ENCODE measurements around the gene IQGAP2.

IQGAP2 gene

GRCh38 chr5:76579166-76579937 lies 176.3 kb downstream of the IQGAP2 start:
- no peak overlapping the region for H3K27ac ChIP-seq (ENCODE audit: low read length)
- H3K9me3 ChIP-seq (ENCODE audit: control insufficient read depth in 2 of 2, low read length in 2 of 2): no peaks in the 10 kb centered on the region
- no peaks in the 10 kb centered on the region for H3K36me3 ChIP-seq (ENCODE audit: control insufficient read depth in 2 of 2, insufficient read depth in 2 of 2, low read length in 2 of 2)
- no peaks in the 10 kb centered on the region for H3K27me3 ChIP-seq (ENCODE audit: control insufficient read depth in 1 of 2, insufficient read depth in 2 of 2, low read length in 2 of 2)
- no peaks in the 10 kb centered on the region for H3K4me1 ChIP-seq (ENCODE audit: control insufficient read depth, insufficient read depth, low read length)
- no peak overlapping the region for H3K9ac ChIP-seq (ENCODE audit: low read length in 2 of 2)
- no peak overlapping the region for H3K4me3 ChIP-seq (ENCODE audit: low read length in 2 of 2)

- Histone ChIP-seq H3K9me3 (ENCODE audit: control insufficient read depth in 2 of 2, low read length in 2 of 2) (no peaks in the 10 kb centered on the region), H3K36me3 (ENCODE audit: control insufficient read depth in 2 of 2, insufficient read depth in 2 of 2, low read length in 2 of 2) (no peaks in the 10 kb centered on the region), H3K27me3 (ENCODE audit: control insufficient read depth in 1 of 2, insufficient read depth in 2 of 2, low read length in 2 of 2) (no peaks in the 10 kb centered on the region), H3K27ac (ENCODE audit: low read length) (no peak overlapping the region), H3K4me3 (ENCODE audit: low read length in 2 of 2) (no peak overlapping the region), H3K9ac (ENCODE audit: low read length in 2 of 2) (no peak overlapping the region), H3K4me1 (ENCODE audit: control insufficient read depth, insufficient read depth, low read length) (no peaks in the 10 kb centered on the region)
These were observed 177.9 kb downstream of the IQGAP2 start for GRCh38 chr5:76580981-76581380.

- no peaks in the 10 kb centered on the region for H3K9me3 ChIP-seq (ENCODE audit: control insufficient read depth in 2 of 2, low read length in 2 of 2)
- H3K4me1 ChIP-seq (ENCODE audit: control insufficient read depth, insufficient read depth, low read length): no peaks in the 10 kb centered on the region
- no peak overlapping the region for H3K4me3 ChIP-seq (ENCODE audit: low read length in 2 of 2)
- no peak overlapping the region for H3K27ac ChIP-seq (ENCODE audit: low read length)
- H3K9ac ChIP-seq (ENCODE audit: low read length in 2 of 2): no peak overlapping the region
- peaks cover 0 to 2% of the 10 kb centered on the region in 2 donors for H3K27me3 ChIP-seq (ENCODE audit: control insufficient read depth in 1 of 2, insufficient read depth in 2 of 2, low read length in 2 of 2)
- H3K36me3 ChIP-seq (ENCODE audit: control insufficient read depth in 2 of 2, insufficient read depth in 2 of 2, low read length in 2 of 2): no peaks in the 10 kb centered on the region
These were observed 179.4 kb downstream of the IQGAP2 start for GRCh38 chr5:76582230-76583162.

- H3K9ac ChIP-seq (ENCODE audit: low read length in 2 of 2): no peak overlapping the region
- H3K4me3 ChIP-seq (ENCODE audit: low read length in 2 of 2): no peak overlapping the region
- no peak overlapping the region for H3K27ac ChIP-seq (ENCODE audit: low read length)
- H3K36me3 ChIP-seq (ENCODE audit: control insufficient read depth in 2 of 2, insufficient read depth in 2 of 2, low read length in 2 of 2): no peaks in the 10 kb centered on the region
- no peaks in the 10 kb centered on the region for H3K4me1 ChIP-seq (ENCODE audit: control insufficient read depth, insufficient read depth, low read length)
- H3K9me3 ChIP-seq (ENCODE audit: control insufficient read depth in 2 of 2, low read length in 2 of 2): no peaks in the 10 kb centered on the region
- H3K27me3 ChIP-seq (ENCODE audit: control insufficient read depth in 1 of 2, insufficient read depth in 2 of 2, low read length in 2 of 2): peaks cover 0 to 2% of the 10 kb centered on the region in 2 donors
These were observed 180.3 kb downstream of the IQGAP2 start for GRCh38 chr5:76583163-76584047.

- Histone ChIP-seq H3K36me3 (ENCODE audit: control insufficient read depth in 2 of 2, insufficient read depth in 2 of 2, low read length in 2 of 2) (no peaks in the 10 kb centered on the region), H3K27me3 (ENCODE audit: control insufficient read depth in 1 of 2, insufficient read depth in 2 of 2, low read length in 2 of 2) (peaks cover 0 to 2% of the 10 kb centered on the region in 2 donors), H3K27ac (ENCODE audit: low read length) (no peak overlapping the region), H3K9ac (ENCODE audit: low read length in 2 of 2) (no peak overlapping the region), H3K4me3 (ENCODE audit: low read length in 2 of 2) (no peak overlapping the region), H3K9me3 (ENCODE audit: control insufficient read depth in 2 of 2, low read length in 2 of 2) (no peaks in the 10 kb centered on the region), H3K4me1 (ENCODE audit: control insufficient read depth, insufficient read depth, low read length) (no peaks in the 10 kb centered on the region)
These were observed 182.7 kb downstream of the IQGAP2 start for GRCh38 chr5:76585783-76586217.

- Histone ChIP-seq H3K4me1 (ENCODE audit: control insufficient read depth, insufficient read depth, low read length) (no peaks in the 10 kb centered on the region), H3K27ac (ENCODE audit: low read length) (no peak overlapping the region), H3K9me3 (ENCODE audit: control insufficient read depth in 2 of 2, low read length in 2 of 2) (no peaks in the 10 kb centered on the region), H3K9ac (ENCODE audit: low read length in 2 of 2) (no peak overlapping the region), H3K27me3 (ENCODE audit: control insufficient read depth in 1 of 2, insufficient read depth in 2 of 2, low read length in 2 of 2) (peaks cover 0 to 2% of the 10 kb centered on the region in 2 donors), H3K4me3 (ENCODE audit: low read length in 2 of 2) (no peak overlapping the region), H3K36me3 (ENCODE audit: control insufficient read depth in 2 of 2, insufficient read depth in 2 of 2, low read length in 2 of 2) (no peaks in the 10 kb centered on the region)
These were observed 183.4 kb downstream of the IQGAP2 start for GRCh38 chr5:76586531-76586930.

- Histone ChIP-seq H3K27me3 (ENCODE audit: control insufficient read depth in 1 of 2, insufficient read depth in 2 of 2, low read length in 2 of 2) (peaks cover 0 to 2% of the 10 kb centered on the region in 2 donors), H3K9me3 (ENCODE audit: control insufficient read depth in 2 of 2, low read length in 2 of 2) (no peaks in the 10 kb centered on the region), H3K9ac (ENCODE audit: low read length in 2 of 2) (no peak overlapping the region), H3K4me1 (ENCODE audit: control insufficient read depth, insufficient read depth, low read length) (no peaks in the 10 kb centered on the region), H3K27ac (ENCODE audit: low read length) (no peak overlapping the region), H3K36me3 (ENCODE audit: control insufficient read depth in 2 of 2, insufficient read depth in 2 of 2, low read length in 2 of 2) (no peaks in the 10 kb centered on the region), H3K4me3 (ENCODE audit: low read length in 2 of 2) (no peak overlapping the region)
These were observed 186.9 kb downstream of the IQGAP2 start for GRCh38 chr5:76590027-76590426.

- no peak overlapping the region for H3K4me3 ChIP-seq (ENCODE audit: low read length in 2 of 2)
- H3K9ac ChIP-seq (ENCODE audit: low read length in 2 of 2): no peak overlapping the region
- H3K9me3 ChIP-seq (ENCODE audit: control insufficient read depth in 2 of 2, low read length in 2 of 2): no peaks in the 10 kb centered on the region
- H3K36me3 ChIP-seq (ENCODE audit: control insufficient read depth in 2 of 2, insufficient read depth in 2 of 2, low read length in 2 of 2): no peaks in the 10 kb centered on the region
- no peaks in the 10 kb centered on the region for H3K4me1 ChIP-seq (ENCODE audit: control insufficient read depth, insufficient read depth, low read length)
- H3K27ac ChIP-seq (ENCODE audit: low read length): no peak overlapping the region
- H3K27me3 ChIP-seq (ENCODE audit: control insufficient read depth in 1 of 2, insufficient read depth in 2 of 2, low read length in 2 of 2): peaks cover 0 to 2% of the 10 kb centered on the region in 2 donors
These were observed 188.3 kb downstream of the IQGAP2 start for GRCh38 chr5:76591366-76591765.

- Histone ChIP-seq H3K4me1 (ENCODE audit: control insufficient read depth, insufficient read depth, low read length) (no peaks in the 10 kb centered on the region), H3K36me3 (ENCODE audit: control insufficient read depth in 2 of 2, insufficient read depth in 2 of 2, low read length in 2 of 2) (no peaks in the 10 kb centered on the region), H3K27ac (ENCODE audit: low read length) (no peak overlapping the region), H3K27me3 (ENCODE audit: control insufficient read depth in 1 of 2, insufficient read depth in 2 of 2, low read length in 2 of 2) (no peaks in the 10 kb centered on the region), H3K4me3 (ENCODE audit: low read length in 2 of 2) (no peak overlapping the region), H3K9ac (ENCODE audit: low read length in 2 of 2) (no peak overlapping the region), H3K9me3 (ENCODE audit: control insufficient read depth in 2 of 2, low read length in 2 of 2) (no peaks in the 10 kb centered on the region)
These were observed 189.6 kb downstream of the IQGAP2 start for GRCh38 chr5:76592692-76593091.

GRCh38 chr5:76594107-76594506 lies 191.0 kb downstream of the IQGAP2 start:
- H3K4me3 ChIP-seq (ENCODE audit: low read length in 2 of 2): no peak overlapping the region
- H3K27ac ChIP-seq (ENCODE audit: low read length): no peak overlapping the region
- H3K9me3 ChIP-seq (ENCODE audit: control insufficient read depth in 2 of 2, low read length in 2 of 2): no peaks in the 10 kb centered on the region
- H3K36me3 ChIP-seq (ENCODE audit: control insufficient read depth in 2 of 2, insufficient read depth in 2 of 2, low read length in 2 of 2): no peaks in the 10 kb centered on the region
- no peaks in the 10 kb centered on the region for H3K4me1 ChIP-seq (ENCODE audit: control insufficient read depth, insufficient read depth, low read length)
- H3K27me3 ChIP-seq (ENCODE audit: control insufficient read depth in 1 of 2, insufficient read depth in 2 of 2, low read length in 2 of 2): no peaks in the 10 kb centered on the region
- H3K9ac ChIP-seq (ENCODE audit: low read length in 2 of 2): no peak overlapping the region

Data from stomach smooth muscle (tissue), 2 donors.